ENCODE measurements around the gene IFNL1. TPM values are rescaled to one million over a fixed set of nuclear protein-coding genes. Genes with fewer than 3 reads are reported as not detected.
"Not testable (repeated sequence)": the region's sequence is repeated elsewhere in the genome, so short reads cannot be mapped to it uniquely, and the experiment has no call there.

IFNL1 gene
- total RNA-seq, 1 donor from 2014 or later: not detected

DNA sequence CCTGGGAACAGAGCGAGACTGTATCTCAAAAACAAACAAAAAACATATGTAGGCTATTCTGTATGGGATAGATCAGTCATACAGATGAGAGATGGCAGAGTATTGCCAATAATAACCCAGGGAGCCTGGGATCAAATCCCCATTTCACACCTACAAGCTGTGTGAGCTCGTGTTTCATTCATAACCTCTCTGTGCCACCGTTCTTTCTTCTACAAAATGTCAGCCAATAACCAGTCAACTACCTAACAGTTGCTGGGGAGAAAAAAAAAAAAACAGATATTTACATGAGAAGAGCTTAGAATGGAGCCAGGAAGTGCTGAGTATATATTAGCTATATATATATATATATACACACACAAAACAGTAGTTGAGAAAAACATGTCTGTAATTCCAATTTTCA, 34.5 kb upstream of the IFNL1 start:
- no peak for DNase-seq (ENCODE audit: low spot score, unreplicated experiment)
- no peaks in the 10 kb centered on the region for H3K9me3 Mint-ChIP-seq (ENCODE audit: low read depth)
- TF ChIP-seq CTCF (IDR thresholded peaks at IDR 0.05; ENCODE audit: unreplicated experiment): no peak
- H3K27me3 Mint-ChIP-seq: peaks cover 54% of the 10 kb centered on the region
- H3K4me3 Mint-ChIP-seq (ENCODE audit: low read depth): no peak overlapping the region
- no peaks in the 10 kb centered on the region for H3K36me3 Mint-ChIP-seq (ENCODE audit: insufficient read depth)
- peaks cover 5% of the 10 kb centered on the region for H3K4me1 Mint-ChIP-seq (ENCODE audit: low read depth)
- H3K27ac Mint-ChIP-seq: no peak overlapping the region

DNA sequence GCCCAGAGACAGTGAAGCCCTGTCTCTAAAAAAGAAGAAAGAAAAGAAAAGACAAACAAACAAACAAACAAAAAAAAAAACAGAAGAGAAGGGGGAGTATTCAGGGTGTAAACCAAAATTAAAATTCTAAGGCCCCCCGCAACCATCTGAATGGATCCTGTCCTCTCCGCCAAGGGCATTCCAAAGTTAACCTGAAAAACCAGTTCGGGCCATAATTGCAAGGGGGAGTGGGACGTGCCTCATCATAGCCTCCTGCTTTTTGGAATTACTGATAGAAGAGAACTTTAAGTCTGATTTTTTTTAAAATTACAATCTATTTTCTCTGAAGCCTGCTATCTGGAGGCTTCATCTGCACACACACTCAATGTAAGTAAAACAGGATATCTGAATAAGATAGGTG, 33.7 kb upstream of the IFNL1 start:
- DNase-seq (ENCODE audit: low spot score, unreplicated experiment): no peak
- no peaks in the 10 kb centered on the region for H3K36me3 Mint-ChIP-seq (ENCODE audit: insufficient read depth)
- peaks cover 5% of the 10 kb centered on the region for H3K4me1 Mint-ChIP-seq (ENCODE audit: low read depth)
- H3K27ac Mint-ChIP-seq: no peak overlapping the region
- H3K9me3 Mint-ChIP-seq (ENCODE audit: low read depth): no peaks in the 10 kb centered on the region
- H3K27me3 Mint-ChIP-seq: peaks cover 59% of the 10 kb centered on the region
- no peak for TF ChIP-seq CTCF (IDR thresholded peaks at IDR 0.05; ENCODE audit: unreplicated experiment)
- H3K4me3 Mint-ChIP-seq (ENCODE audit: low read depth): no peak overlapping the region

- no peak for DNase-seq (ENCODE audit: low spot score, unreplicated experiment)
- TF ChIP-seq CTCF (IDR thresholded peaks at IDR 0.05; ENCODE audit: unreplicated experiment): peak; percentile 32
- H3K9me3 Mint-ChIP-seq (ENCODE audit: low read depth): no peaks in the 10 kb centered on the region
- peaks cover 66% of the 10 kb centered on the region for H3K27me3 Mint-ChIP-seq
- no peaks in the 10 kb centered on the region for H3K36me3 Mint-ChIP-seq (ENCODE audit: insufficient read depth)
- peaks cover 5% of the 10 kb centered on the region for H3K4me1 Mint-ChIP-seq (ENCODE audit: low read depth)
- no peak overlapping the region for H3K27ac Mint-ChIP-seq
- no peak overlapping the region for H3K4me3 Mint-ChIP-seq (ENCODE audit: low read depth)
These were observed 32.3 kb upstream of the IFNL1 start for GRCh38 chr19:39263912-39264305.

DNA sequence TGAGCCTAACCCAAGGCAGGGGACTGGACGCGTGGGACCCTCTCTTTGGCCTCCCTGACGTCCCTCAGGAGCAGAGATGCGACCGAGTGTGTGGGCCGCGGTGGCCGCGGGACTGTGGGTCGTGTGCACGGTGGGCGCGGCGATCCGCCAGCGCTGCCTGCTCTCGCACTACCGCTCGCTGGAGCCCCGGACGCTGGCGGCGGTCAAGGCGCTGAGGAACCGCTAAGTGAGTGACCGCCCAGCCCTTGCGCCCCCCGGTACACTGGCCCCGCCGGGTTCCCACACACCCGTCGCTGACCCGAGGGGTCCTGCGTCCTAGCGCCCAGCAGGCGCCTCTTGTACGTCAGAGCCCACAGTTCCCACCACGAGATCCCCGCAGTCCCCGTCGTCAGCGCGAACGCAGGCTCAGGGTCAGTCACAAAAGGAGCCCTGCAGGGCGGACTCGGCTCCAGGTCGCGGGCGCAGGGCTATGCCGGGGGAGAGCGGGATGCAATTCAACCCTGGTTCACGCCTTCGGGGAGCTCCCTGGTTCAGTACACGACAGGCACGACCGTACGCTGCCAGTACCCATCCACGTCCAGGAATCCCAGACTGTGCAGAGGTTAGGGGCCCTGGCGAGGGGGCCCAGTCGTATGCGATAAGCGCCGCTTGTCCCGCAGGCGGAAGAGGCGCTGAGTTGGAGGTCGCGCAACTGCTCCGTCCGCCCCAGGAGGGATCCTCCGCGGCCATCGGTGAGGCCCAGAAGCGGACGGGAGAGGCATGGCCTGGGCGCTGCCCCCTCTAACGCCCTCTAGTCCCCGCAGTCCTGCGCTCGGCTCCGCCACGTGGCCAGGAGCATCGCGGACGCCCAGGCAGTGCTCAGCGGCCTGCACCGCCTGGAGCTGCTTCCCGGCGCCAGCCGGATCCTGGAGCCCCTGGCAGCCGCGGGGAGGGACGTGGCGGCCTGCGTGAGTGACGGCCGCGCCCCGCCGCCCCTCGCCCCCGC, 31.6 kb upstream of the IFNL1 start:
- no peaks in the 10 kb centered on the region for H3K9me3 Mint-ChIP-seq (ENCODE audit: low read depth)
- peaks cover 69% of the 10 kb centered on the region for H3K27me3 Mint-ChIP-seq
- H3K36me3 Mint-ChIP-seq (ENCODE audit: insufficient read depth): no peaks in the 10 kb centered on the region
- H3K4me3 Mint-ChIP-seq (ENCODE audit: low read depth): no peak overlapping the region
- no peak for DNase-seq (ENCODE audit: low spot score, unreplicated experiment)
- peaks cover 5% of the 10 kb centered on the region for H3K4me1 Mint-ChIP-seq (ENCODE audit: low read depth)
- H3K27ac Mint-ChIP-seq: no peak overlapping the region
- peak; percentile 11 for TF ChIP-seq CTCF (IDR thresholded peaks at IDR 0.05; ENCODE audit: unreplicated experiment)

DNA sequence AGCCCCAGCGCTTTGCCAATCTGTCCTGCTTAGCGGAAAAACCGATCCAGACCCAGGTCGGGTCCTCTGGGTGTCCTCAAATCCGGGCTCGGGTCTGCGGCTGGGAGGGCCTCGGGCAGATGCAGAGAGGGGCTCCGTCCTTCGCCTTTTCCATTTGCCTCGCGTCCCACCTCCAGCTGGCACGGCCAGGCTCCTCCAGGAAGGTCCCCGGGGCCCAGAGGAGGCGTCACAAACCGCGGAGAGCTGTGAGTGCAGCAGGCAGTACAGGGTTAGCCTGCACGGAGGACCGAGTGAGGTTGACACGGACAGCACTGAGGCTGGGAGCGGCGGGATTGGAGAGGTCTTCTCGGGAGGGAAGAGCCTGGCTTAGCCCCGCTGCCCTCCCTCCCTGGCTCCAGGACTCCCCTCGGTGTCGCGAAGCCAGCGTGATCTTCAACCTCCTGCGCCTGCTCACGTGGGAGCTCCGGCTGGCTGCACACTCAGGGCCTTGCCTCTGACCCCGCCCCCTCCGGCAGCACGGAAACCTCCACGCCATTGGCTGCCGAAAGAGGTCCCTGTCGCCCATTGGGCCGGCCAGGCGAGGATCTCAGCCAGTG, 30.8 kb upstream of the IFNL1 start:
- DNase-seq (ENCODE audit: low spot score, unreplicated experiment): no peak
- peaks cover 5% of the 10 kb centered on the region for H3K4me1 Mint-ChIP-seq (ENCODE audit: low read depth)
- H3K9me3 Mint-ChIP-seq (ENCODE audit: low read depth): no peaks in the 10 kb centered on the region
- TF ChIP-seq CTCF (IDR thresholded peaks at IDR 0.05; ENCODE audit: unreplicated experiment): no peak
- no peak overlapping the region for H3K4me3 Mint-ChIP-seq (ENCODE audit: low read depth)
- no peaks in the 10 kb centered on the region for H3K36me3 Mint-ChIP-seq (ENCODE audit: insufficient read depth)
- peaks cover 68% of the 10 kb centered on the region for H3K27me3 Mint-ChIP-seq
- H3K27ac Mint-ChIP-seq: no peak overlapping the region

- not testable (repeated sequence) for H3K27ac Mint-ChIP-seq; DNase-seq (ENCODE audit: low spot score, unreplicated experiment); H3K36me3 Mint-ChIP-seq (ENCODE audit: insufficient read depth); H3K4me3 Mint-ChIP-seq (ENCODE audit: low read depth); H3K9me3 Mint-ChIP-seq (ENCODE audit: low read depth); H3K4me1 Mint-ChIP-seq (ENCODE audit: low read depth)
- H3K27me3 Mint-ChIP-seq: peaks cover 65% of the 10 kb centered on the region
These were observed 28.1 kb upstream of the IFNL1 start, which contains the start of gene IFNL2 for GRCh38 chr19:39268085-39268484. IFNL2 (plus strand) TSS chr19:39268396; CDS start chr19:39268569, 173 bp downstream.

DNA sequence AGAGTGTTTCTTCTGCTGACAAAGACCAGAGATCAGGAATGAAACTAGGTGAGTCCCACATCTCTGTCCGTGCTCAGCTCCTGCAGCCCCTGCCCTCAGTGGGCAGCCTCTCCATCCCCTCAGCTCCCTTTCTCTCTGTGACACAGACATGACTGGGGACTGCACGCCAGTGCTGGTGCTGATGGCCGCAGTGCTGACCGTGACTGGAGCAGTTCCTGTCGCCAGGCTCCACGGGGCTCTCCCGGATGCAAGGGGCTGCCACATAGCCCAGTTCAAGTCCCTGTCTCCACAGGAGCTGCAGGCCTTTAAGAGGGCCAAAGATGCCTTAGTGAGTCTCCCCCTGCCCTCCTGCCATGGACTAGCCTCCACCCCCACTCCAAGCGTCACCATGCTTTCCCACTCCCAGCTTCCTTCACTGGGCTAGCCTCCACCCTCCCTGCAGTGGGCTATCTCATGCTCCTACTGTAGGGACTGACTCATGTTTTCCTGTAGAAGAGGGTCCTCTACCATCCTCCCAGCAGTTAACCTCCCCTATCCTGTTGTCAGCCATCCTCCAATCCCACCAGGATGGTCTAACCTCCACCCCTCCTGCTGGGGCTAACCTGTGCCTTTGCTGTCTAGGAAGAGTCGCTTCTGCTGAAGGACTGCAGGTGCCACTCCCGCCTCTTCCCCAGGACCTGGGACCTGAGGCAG, 27.5 kb upstream of the IFNL1 start:
- not testable (repeated sequence) for H3K9me3 Mint-ChIP-seq (ENCODE audit: low read depth); DNase-seq (ENCODE audit: low spot score, unreplicated experiment); H3K4me3 Mint-ChIP-seq (ENCODE audit: low read depth); H3K4me1 Mint-ChIP-seq (ENCODE audit: low read depth); H3K36me3 Mint-ChIP-seq (ENCODE audit: insufficient read depth); H3K27ac Mint-ChIP-seq
- peaks cover 61% of the 10 kb centered on the region for H3K27me3 Mint-ChIP-seq
